ENCODE results near the gene PLN.

PLN gene

DNA sequence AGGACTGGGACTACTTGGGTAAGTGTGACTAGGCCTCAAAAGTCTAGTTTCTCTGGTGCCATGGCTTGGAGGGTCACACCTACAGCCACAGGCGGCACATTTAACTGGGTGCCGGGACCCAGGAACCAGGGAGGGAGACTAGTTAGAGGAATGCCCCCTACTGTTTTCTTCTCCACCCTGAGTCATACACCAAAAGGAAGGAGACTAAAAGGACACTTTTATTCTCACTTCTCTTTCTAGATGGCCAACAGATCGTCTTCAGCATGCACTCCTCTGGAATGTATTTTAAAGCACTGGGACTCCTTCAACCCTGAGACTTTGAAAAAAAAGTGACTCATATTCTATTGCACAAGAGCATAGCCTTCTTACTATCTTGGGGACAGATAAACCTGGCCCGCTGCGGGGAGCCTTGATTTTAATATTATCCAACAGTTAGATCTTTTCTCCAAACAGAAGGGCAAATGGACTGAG lies 33.4 kb downstream of the PLN start:
- no peak overlapping the region for H3K4me3 ChIP-seq (ENCODE audit: low read depth, low read length)

DNA sequence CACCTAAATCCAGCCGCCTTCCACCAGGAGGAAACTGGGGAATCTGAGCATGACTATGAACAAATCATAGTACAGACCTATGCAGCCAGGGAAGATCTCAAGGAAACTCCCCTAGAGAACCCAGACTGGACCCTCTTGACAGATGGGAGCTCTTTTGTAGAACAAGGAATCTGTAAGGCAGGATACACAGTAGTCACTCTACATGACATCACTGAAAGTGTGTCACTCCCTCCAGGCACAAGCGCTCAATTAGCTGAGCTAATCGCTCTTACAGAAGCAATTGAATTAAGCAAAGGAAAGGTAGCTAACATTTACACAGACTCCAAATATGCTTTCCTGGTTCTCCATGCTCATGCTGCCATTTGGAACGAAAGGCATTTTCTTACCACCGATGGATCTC lies 36.8 kb downstream of the PLN start:
- POLR2A ChIA-PET = no interaction called here
- no peaks in the 10 kb centered on the region for H3K4me1 ChIP-seq (ENCODE audit: control insufficient read depth, insufficient read depth, low read length)
- TF ChIP-seq ZIC2 (tag by site-specific recombination; IDR thresholded peaks at IDR 0.05) (no peak), ZXDB (tag by site-specific recombination; IDR thresholded peaks at IDR 0.05) (no peak), ZNF664 (tag by site-specific recombination; IDR thresholded peaks at IDR 0.05) (no peak), ZNF629 (tag by site-specific recombination; IDR thresholded peaks at IDR 0.05) (no peak), ZNF610 (tag by site-specific recombination; IDR thresholded peaks at IDR 0.05; ENCODE audit: borderline replicate concordance) (no peak), ZNF114 (tag by site-specific recombination; IDR thresholded peaks at IDR 0.05) (no peak), ZNF76 (tag by site-specific recombination; IDR thresholded peaks at IDR 0.05; ENCODE audit: borderline replicate concordance, low read depth) (no peak), ZNF10 (tag by site-specific recombination; IDR thresholded peaks at IDR 0.05) (no peak)
- no peak overlapping the region for H3K4me3 ChIP-seq (ENCODE audit: low read depth, low read length)
- H3K9me3 ChIP-seq (ENCODE audit: control insufficient read depth, insufficient read depth, low read depth, low read length) = no peaks in the 10 kb centered on the region
- CTCF ChIA-PET = interaction anchor here (0.6 to 2.2 kb wide), 5 partner anchors 15 to 300 kb away, joined by 3 to 10 read pairs (median 5); no protein-coding TSS in a partner anchor
- H3K27ac ChIP-seq (ENCODE audit: extremely low read depth, low read depth, low read length) = no peak overlapping the region
- no peaks in the 10 kb centered on the region for H3K36me3 ChIP-seq (ENCODE audit: control insufficient read depth in 2 of 2, insufficient read depth in 1 of 2, low read length in 2 of 2)

More for the DNA sequence above, 33.4 kb downstream of the PLN start:
- Histone ChIP-seq H3K36me3 (ENCODE audit: control insufficient read depth in 2 of 2, insufficient read depth in 1 of 2, low read length in 2 of 2) (peaks cover 0 to 6% of the 10 kb centered on the region in 2 experiments; a peak in 1 of 3 replicates), H3K27ac (ENCODE audit: extremely low read depth, low read depth, low read length) (no peak overlapping the region), H3K4me1 (ENCODE audit: control insufficient read depth, insufficient read depth, low read length) (no peaks in the 10 kb centered on the region), H3K9me3 (ENCODE audit: control insufficient read depth, insufficient read depth, low read depth, low read length) (no peaks in the 10 kb centered on the region)
- ChIA-PET POLR2A (no interaction called here), CTCF (interaction anchor here (0.6 to 3.0 kb wide), 11 partner anchors 11 to 743 kb away, joined by 3 to 31 read pairs (median 5); no protein-coding TSS in a partner anchor)
- TF ChIP-seq BCL11A (tag by site-specific recombination; IDR thresholded peaks at IDR 0.05; ENCODE audit: low read depth) (no peak), ZNF114 (tag by site-specific recombination; IDR thresholded peaks at IDR 0.05) (no peak), ZNF221 (tag by site-specific recombination; IDR thresholded peaks at IDR 0.05; ENCODE audit: borderline replicate concordance) (no peak), ZNF211 (tag by site-specific recombination; IDR thresholded peaks at IDR 0.05; ENCODE audit: low read depth) (no peak), ZNF792 (tag by site-specific recombination; IDR thresholded peaks at IDR 0.05) (no peak), ZNF433 (tag by site-specific recombination; IDR thresholded peaks at IDR 0.05; ENCODE audit: low read depth) (no peak), IKZF3 (tag by site-specific recombination; IDR thresholded peaks at IDR 0.05) (no peak), ZBTB26 (tag by site-specific recombination; optimal IDR thresholded peaks at IDR 0.05) (no peak)
- TF ChIP-seq, protein P1, sequence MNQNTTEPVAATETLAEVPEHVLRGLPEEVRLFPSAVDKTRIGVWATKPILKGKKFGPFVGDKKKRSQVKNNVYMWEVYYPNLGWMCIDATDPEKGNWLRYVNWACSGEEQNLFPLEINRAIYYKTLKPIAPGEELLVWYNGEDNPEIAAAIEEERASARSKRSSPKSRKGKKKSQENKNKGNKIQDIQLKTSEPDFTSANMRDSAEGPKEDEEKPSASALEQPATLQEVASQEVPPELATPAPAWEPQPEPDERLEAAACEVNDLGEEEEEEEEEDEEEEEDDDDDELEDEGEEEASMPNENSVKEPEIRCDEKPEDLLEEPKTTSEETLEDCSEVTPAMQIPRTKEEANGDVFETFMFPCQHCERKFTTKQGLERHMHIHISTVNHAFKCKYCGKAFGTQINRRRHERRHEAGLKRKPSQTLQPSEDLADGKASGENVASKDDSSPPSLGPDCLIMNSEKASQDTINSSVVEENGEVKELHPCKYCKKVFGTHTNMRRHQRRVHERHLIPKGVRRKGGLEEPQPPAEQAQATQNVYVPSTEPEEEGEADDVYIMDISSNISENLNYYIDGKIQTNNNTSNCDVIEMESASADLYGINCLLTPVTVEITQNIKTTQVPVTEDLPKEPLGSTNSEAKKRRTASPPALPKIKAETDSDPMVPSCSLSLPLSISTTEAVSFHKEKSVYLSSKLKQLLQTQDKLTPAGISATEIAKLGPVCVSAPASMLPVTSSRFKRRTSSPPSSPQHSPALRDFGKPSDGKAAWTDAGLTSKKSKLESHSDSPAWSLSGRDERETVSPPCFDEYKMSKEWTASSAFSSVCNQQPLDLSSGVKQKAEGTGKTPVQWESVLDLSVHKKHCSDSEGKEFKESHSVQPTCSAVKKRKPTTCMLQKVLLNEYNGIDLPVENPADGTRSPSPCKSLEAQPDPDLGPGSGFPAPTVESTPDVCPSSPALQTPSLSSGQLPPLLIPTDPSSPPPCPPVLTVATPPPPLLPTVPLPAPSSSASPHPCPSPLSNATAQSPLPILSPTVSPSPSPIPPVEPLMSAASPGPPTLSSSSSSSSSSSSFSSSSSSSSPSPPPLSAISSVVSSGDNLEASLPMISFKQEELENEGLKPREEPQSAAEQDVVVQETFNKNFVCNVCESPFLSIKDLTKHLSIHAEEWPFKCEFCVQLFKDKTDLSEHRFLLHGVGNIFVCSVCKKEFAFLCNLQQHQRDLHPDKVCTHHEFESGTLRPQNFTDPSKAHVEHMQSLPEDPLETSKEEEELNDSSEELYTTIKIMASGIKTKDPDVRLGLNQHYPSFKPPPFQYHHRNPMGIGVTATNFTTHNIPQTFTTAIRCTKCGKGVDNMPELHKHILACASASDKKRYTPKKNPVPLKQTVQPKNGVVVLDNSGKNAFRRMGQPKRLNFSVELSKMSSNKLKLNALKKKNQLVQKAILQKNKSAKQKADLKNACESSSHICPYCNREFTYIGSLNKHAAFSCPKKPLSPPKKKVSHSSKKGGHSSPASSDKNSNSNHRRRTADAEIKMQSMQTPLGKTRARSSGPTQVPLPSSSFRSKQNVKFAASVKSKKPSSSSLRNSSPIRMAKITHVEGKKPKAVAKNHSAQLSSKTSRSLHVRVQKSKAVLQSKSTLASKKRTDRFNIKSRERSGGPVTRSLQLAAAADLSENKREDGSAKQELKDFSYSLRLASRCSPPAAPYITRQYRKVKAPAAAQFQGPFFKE (tag by site-specific recombination; IDR thresholded peaks at IDR 0.05; ENCODE audit: borderline replicate concordance) = no peak
